CD4-positive, alpha-beta T cell treated with Interleukin-4 for 1 hour (primary cell): ENCODE measurements around the gene ADAMTSL2.

Experiments
- DNase-seq, 2 donors: peaks; one replicate each; pipeline ENCODE4 v3.0.0-alpha.2; 2020 to 2022

Gene ADAMTSL2

GRCh38 chr9:133502112-133502511 is 32.4 kb upstream of the ADAMTSL2 start:
- DNase-seq = no peak

DNA sequence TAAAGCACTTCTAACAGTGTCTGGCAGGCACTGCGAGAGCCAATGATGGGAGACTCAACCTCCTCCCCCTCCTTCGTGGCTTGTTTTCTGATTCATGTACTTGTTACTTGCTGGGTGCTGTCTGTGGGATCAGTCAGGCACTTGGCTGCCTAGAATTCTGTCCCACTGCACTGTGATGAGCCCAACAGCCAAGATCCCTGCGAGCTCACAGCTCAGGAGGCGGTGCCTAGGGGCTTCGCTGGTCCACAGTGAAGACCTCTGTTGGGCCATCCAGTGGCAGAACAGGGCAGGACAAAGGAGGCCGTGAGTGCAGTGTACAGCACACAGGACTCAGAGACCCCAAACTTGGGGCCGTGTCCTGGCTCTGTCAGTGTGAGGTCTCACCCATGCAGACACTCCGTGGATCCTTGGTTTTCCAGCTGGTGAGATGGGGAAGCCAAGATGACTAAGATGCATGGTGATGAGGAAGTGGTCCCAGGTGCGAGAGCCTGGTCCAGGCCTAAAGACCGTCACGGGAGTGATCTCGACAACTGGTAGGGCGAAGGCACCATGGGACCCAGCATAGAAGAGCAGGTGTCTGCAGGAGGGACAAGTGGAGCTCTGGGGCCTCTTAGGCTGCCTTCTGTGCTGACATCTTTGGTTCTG is 29.2 kb upstream of the ADAMTSL2 start:
- no peak for DNase-seq

DNA sequence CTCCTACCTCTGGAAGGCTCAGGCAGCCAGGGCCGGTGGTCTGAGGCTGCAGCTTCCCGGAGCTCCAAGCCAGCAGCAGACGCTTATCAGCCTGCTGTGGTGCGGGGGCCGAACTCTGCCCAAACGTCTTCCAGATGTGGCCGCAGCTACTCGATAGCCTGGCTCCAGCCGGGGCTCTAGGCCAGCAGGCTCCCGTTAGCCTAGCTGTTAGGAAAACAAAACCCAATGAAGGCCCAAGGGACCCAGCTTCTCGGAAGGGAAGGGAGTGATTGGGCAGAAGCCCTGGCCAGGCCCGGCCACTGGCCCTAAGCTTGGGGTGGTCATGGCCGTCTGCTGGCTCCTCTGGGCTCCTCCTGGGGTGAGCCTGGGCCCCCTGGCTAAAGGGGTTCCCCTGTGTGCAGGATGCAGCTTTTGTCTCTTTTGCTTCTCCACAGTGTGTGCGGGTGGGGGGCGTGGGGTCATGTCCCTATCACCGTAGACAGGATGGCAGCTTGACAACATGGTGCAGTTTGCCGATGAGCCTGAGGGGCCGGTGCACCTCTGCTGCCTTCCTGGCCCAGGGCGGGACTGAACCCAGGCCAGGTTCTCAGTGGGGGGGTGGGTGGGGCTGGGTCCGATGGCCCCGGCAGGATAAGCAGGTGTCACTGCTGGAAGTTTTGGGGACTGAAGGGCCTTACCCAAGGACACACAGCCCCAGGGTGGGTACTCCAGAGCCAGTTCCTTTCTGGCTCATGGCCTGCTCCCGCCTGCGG is 28.4 kb upstream of the ADAMTSL2 start:
- no peak for DNase-seq

DNA sequence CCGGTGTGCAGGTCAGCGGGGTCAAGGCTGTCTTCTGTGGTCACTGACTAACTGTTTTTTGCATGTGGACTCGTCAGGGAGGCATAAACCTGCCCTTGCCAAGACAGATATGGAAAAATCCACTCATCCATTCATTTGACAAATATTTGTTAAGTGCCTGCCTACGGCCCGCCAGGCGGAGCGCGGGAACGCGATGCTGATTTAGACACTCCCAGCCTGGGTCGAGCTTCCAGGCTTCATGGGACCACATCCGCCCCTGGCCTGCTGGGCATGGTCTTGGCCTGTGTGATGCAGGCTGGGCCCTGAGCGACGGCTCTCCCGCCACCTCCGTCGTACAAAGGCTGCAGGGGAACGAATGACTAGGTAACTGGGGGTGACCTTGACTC is 27.9 kb upstream of the ADAMTSL2 start:
- DNase-seq = no peak

DNA sequence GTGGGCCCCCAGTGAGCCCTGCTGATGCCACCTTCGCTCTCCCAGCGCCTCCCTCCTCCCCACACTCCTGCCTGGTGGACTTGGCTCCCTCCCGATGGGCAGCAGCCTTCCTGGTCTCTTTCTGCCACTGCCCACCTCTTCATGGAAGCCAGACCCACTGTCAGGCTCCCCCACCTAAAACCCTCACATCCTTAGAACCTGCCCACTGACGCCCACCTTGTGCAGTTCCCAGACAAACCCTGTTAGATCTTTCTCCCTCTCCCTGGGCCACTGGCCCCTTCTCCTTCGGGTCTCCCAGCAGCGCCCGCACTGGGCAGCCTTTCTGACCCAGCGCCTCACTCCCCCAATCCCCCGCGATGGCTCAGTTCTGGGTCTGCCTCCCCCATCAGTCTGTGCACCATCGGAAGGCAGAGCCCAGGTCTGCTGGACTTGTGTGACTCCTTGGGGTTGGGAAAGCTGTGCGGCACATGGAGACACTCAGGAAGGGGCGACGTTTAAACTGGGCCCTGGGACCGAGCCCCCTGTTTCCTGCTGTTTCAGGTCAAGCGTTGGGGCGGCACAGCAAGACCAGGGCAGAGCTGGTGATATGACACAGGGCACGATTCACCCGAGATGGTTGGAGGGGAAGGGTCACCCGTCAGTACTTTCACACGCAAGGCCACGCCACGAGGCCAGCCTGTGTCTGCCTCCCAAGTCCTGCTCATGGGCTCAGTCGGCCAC is 27.1 kb upstream of the ADAMTSL2 start:
- no peak for DNase-seq

DNA sequence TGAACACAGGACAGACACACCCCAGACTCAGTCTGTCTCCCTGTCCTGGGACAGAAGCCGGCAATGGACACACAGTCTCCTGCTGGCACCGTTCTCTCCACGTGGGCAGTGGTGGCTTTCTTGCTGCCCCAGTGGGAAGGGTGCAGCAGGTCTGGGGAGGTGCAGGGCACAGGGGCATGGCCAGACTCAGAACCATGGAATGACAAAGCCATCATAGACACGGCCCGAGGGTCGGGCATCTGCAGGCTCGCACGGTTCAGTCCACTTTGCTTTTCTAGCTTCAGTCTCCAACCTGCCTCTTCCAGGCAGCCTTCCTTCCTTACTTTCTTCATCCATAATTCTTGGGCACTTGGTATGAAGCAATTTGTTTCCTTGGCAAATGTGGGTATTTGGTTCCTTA is 26.5 kb upstream of the ADAMTSL2 start:
- DNase-seq = no peak

DNA sequence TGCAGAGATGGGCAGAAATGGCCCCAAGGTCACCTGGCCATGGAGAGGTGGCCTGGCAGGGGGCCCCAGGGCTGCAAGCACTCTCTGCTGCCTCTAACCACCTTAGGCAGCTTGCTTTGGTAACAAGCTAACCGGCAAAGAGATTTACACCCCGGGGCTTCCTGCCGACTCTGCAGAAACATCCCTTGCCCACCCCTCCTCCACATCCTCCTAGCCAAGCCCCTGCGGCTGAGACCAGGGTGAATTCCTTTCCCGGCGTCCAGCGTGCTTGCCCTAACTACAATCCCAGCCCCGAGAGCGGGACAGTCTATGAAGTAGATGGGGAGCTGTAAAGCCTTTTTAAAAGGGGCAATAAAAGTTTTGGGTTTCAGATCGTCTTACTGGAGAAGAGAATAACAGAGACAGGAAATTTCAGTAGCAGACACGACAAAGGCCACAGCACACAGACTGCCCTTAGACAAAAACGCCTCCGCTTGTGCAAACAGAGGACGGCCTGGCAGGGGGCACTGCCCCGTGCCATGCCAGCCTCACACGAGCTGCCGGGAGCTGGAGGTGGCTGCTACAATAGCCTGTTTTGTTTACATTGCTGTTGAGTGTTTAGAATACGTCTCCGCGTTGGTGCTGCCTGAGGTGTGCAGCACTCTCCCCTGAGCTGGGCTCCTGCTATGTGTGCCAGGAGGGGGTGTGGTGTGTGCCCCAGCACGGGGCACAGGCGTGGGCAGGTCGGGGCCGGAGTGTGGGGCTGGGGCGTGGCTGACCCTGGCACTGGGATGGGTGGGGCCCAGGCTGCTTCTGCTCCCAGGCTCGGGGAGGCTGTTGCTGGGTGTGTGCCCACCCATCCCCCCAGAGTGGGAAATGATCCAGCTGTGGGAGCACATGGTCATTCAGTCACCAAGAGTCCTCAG is 25.1 kb upstream of the ADAMTSL2 start:
- peak in 1 of 2 donors; percentile 13 for DNase-seq

DNA sequence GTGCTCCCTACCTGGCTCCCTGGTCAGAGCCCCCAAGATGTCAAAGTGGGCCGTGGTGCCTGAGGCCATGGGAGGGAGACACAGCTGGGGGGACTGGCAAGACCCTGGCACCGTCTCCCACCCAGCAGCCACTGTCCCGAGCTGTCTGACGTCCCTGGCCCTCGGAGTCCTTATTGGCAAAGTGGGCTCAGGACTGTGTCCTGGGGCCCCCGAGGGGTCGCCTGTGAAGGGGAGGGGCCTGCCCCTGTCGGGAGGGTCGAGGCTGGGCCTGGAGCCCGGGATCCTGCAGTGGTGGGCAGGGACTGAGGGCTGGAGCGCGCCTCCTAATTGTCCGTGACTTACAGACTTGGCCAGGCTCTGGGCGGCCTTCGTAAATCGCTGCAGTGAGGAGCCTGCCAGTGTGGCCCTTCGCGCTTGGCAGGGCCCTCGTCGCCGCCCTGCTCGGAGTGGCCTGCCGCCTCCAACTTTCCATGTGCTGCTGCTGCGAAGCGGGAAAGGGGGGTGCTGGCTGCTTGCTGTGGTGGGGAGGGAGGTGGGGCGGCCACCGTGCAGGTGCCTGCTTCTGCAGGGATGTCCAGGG is 23.5 kb upstream of the ADAMTSL2 start:
- DNase-seq = no peak

DNA sequence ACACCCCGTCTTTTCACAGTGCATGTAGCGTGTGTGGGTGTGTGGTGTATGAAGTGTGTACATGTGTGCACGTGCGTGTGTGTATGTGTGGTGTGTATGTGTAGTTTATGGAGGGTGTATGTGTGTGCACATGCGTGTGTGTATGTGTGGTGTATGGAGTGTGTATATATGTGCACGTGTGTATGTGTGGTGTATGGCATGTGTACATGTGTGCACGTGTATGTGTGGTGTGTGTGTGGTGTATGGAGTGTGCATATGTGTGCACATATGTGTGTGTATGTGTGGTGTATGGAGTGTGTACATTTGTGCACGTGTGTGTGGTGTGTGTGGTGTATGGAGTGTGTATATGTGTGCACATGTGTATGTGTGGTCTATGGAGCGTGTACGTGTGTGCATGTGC is 22.9 kb upstream of the ADAMTSL2 start:
- DNase-seq = no peak

- no peak for DNase-seq
Measured at GRCh38 chr9:133512253-133513213, 22.0 kb upstream of the ADAMTSL2 start.

- DNase-seq = no peak
Measured at GRCh38 chr9:133513214-133514100, 21.0 kb upstream of the ADAMTSL2 start.

- DNase-seq = no peak
Measured at GRCh38 chr9:133514460-133515239, 19.9 kb upstream of the ADAMTSL2 start.

DNA sequence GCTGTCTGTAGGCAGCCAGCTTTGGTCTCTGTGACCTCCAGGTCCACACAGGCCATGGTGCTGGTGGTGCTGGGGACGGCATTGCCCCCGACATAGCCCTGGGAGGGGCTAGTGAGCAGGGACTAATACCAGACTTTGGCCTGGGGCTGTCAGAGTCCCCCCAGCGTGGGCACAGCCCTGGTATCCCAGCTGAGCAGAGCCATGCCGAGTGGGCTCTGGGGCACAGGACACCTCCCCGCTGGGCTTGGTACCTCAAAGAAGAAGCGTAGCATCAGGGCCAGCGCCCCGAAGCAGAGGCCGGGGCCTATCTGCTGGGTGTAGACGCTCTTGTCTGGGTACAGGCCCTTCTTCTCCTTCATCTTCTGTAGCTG is 19.3 kb upstream of the ADAMTSL2 start:
- DNase-seq = no peak

DNA sequence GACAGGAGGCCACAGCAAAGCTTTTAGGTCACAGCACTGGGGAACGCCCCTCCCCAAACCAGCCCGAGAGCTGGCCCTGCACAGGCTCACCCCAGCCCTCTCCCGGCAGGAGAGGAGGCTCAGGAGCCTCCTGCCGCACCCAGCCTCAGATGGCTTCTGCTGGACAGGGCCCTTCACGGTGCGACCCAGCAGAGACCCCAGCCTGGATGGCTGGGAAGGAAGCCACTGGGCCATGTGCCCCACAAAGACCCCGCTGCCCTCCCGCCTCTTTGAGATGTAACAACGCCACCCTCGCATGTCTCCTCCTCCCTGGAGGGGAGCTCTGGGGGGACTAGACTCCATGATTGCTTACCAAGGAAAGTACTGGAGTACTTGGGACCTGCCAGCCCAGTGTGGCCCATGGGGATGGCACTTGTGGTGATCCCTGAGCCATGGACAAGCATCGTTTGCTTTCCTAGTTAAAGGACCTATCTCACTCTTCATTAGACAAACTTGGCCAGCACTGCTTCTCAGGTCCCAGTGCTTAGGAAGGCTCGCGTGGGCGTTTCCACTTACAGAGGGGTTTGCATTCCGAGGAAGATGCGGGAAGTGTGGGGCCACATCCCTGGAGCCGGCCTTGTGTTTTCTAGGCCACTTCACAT is 18.8 kb upstream of the ADAMTSL2 start:
- no peak for DNase-seq

DNA sequence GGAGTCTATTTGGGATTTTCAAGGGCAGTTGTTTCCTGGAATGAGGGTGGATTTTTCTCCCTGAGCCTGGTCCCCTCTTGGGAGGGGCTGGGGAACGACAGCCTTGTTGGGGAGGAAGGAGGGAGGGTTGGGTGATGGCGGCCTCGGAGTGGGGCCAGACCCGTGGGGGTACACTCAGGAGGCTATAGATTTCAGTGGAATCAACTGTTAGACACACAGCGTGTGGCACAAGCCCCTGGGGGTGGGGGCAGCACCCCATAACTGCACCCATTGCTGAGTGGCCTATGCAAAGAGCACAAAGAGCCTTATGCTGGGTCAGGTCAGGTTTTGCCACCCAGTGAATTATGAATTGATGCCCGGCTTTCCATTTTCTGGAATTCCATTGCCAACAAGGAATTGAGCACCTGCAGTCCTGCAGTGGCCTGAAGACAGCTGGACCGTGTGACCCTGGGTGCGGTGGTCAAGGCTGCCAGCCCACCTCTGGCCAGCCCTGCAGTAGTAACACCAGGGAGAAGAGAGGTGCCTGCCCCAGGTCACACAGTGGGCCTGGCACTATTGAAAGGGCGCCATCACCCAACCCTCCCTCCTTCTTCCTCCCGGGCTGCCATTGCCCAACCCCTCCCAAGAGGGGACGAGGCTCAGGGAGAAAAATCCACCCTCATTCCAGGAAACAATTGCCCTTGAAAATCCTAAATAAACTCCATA is 18.1 kb upstream of the ADAMTSL2 start:
- no peak for DNase-seq

DNA sequence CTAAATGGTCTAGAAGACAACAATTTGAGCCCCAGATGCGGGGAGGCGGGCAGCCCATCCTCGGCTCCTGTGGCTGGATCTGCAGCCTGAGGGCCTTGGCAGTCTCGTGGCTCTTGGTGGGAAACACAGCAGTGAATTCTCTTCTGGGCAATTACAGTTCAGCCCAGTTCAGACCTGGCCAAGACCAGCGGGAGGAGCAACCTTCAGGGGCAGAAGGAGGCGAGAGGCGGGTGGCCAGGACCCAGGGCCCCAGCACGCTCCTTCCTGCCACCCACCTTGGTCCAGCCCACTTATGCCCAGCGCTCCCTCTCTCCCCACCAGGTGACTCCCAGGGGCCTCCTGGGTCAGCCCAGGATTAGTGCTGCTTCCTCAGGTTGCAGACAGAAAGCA is 17.5 kb upstream of the ADAMTSL2 start:
- no peak for DNase-seq

- DNase-seq = no peak
Measured at GRCh38 chr9:133517711-133518110, 16.8 kb upstream of the ADAMTSL2 start.

GRCh38 chr9:133518200-133518599 is 16.3 kb upstream of the ADAMTSL2 start:
- DNase-seq = no peak
